Activated T-helper 9 cell treated with anti-CD3 and anti-CD28 coated beads, Interleukin-2, amount 50 U/mL, for 16 hours (primary cell): ENCODE measurements around the gene PDS5B.
A peak's percentile ranks its signal among the peaks of the same experiment; 100 is the strongest.

Experiments
- DNase-seq: peaks from one replicate; pipeline ENCODE4 v3.0.0-alpha.2; 2020; ENCODE audit warnings: low read depth

PDS5B gene

GRCh38 chr13:32592082-32592481 lies 5.8 kb downstream of the PDS5B start:
- DNase-seq: no peak

DNA sequence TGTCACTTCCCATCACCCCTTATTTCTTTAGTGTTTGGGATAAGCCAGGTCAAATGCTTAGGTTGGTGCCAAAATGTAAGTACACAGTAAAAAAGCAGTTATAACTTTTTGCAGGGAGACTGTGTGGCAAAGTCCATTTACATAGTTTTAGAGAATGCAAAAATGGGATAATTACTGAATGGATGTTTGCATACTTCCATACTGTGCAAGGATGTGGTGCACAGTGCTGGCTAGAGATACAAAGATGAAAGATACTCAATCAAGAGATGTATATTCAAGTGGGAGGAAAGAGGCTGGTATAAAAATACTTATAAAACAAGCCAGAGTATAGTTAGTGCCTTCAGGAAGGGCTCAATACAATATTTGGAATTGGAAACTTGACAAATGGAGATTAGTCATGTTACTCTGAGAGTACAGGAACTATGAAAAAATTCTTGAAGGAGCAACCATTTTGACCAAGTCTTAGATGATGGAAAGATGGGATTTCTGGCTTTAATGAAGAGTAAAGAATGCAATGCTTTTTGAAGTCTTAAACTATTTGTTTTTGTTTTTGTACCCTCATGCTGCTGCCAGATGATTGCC lies 8.0 kb downstream of the PDS5B start:
- DNase-seq: no peak

GRCh38 chr13:32595306-32595705 lies 9.1 kb downstream of the PDS5B start:
- DNase-seq: no peak

DNA sequence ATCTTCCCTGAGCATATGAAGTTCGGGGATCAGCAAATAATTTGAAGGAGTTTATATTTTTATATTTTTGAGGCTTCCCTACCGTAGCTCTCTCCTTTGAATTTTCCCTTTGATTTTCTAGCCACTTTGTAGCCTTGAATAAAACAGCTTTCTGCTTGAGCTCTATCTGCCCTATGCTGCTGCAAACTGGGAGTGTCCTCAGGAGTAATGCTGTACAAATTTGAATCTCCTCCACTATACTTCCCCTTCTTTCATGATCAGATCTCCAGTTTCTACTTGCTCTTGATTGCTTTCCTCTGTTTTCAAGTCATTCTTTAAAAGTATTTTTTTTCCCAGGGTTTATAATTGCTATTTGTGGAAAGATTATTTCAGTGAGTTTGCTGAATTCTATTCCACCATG lies 14.6 kb downstream of the PDS5B start:
- DNase-seq: no peak

DNA sequence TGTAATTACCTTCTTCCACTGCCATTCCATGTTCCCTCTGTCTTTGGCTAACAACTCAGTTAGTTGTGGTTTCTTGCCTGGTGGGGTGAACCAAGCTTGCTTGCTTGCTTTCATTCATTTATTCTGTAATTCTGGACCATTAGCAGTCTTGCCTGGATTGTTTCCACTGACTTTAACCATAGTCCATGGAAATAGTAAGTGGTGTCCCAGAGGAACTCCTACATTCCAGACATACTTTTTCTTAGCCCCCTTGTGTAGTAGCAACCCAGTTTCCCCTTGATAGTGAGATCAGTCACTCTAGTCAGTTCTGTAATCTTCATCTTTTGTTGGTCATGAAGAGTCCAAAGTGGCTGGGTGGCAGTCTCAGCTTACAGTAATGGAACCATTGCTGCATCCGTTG lies 23.2 kb downstream of the PDS5B start:
- DNase-seq: no peak

- no peak for DNase-seq
These were observed 24.3 kb downstream of the PDS5B start for GRCh38 chr13:32610538-32610937.

DNA sequence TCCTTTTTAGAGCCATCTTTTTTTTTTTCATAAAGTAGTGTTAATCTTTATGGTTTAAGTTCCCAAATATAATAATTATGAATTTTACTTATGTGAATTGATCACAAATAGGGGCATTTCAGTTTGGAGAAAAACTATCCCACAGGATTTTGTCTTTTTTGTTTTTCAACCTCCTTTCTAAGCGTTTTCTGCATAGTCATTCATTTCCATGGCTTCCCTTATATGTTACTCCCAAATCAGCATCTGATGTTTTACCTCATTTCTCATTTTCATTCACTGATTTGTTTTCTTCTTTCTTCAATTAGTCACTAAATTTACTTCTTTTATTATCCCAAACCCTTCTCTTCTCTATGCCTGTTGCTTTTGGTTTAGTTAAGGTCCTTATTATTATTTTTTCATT lies 24.7 kb downstream of the PDS5B start:
- no peak for DNase-seq

DNA sequence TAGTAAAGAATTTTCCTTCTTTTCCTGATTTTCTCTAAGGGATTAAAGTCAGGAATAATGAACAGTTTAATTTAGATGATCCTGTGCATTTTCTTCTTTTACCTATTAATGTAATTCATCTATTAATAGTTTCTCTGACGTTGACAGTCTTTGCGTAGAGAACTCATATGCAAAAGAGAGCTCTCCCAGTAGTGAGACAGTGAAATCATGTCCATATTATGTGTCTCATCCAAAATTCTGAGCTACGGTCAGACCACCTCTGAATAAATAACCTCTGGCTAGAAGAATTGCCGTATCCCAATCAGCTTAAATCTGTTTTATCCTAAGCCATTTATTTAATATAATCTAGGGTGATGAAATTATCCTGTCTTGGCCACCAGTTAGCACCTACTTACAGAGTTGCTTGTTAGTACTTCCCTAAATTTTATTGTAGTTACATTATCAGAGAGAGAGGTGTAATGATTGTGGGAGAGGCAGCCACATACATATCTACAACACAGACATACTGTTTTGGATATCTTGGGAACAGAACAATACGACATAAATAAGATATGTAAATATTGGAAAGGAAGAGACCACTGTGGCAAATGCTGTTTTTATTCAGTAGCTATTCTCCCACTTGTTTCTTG lies 30.7 kb downstream of the PDS5B start:
- DNase-seq: no peak

GRCh38 chr13:32622827-32623226 lies 36.6 kb downstream of the PDS5B start:
- no peak for DNase-seq

DNA sequence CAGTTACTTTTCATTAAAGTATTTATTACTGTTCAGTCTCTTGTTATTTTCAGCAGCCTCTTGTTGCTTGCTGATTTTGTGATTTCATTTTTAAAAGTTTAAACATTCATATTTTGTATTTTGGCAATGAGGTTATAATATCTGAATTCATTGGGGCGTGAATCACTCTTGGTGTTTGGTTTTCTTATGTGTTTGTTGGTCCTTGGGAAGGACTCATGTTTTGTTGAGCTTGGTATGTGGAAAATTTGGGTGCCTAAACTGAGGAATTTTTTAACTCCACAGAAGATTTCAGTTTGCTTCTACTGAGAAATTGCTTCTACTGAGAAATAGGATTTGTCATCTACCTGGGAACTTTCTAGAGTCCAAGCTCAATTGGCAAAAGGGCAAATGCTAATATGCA lies 38.2 kb downstream of the PDS5B start:
- DNase-seq: no peak

GRCh38 chr13:32627793-32628192 lies 41.5 kb downstream of the PDS5B start:
- no peak for DNase-seq

- DNase-seq: no peak
These were observed 43.1 kb downstream of the PDS5B start for GRCh38 chr13:32629313-32629712.

GRCh38 chr13:32629866-32630265 lies 43.6 kb downstream of the PDS5B start:
- no peak for DNase-seq

GRCh38 chr13:32632343-32632909 lies 46.2 kb downstream of the PDS5B start:
- DNase-seq: no peak

GRCh38 chr13:32636711-32637110 lies 50.5 kb downstream of the PDS5B start:
- DNase-seq: no peak

DNA sequence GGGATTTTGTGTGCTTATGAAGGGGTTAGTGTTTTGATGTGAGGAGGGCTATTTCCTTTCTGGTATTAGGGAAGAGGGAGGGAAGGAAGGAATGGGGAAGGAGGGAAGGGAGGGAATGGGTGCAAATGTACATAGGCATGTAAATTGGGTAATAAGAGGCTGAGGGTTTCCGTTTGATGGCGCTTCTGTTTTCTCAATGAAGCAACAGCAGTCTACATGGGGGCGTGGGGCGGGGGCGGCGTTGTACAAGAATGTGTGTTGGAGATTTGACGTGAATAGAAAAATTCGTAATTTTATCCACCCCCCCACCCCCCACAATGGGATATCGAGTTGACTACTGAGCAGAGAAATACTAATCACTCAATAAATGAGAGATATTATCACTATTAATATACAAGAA lies 52.5 kb downstream of the PDS5B start:
- DNase-seq: peak; percentile 6

- DNase-seq: peak; percentile 2
These were observed 53.4 kb downstream of the PDS5B start for GRCh38 chr13:32639502-32640105.

DNA sequence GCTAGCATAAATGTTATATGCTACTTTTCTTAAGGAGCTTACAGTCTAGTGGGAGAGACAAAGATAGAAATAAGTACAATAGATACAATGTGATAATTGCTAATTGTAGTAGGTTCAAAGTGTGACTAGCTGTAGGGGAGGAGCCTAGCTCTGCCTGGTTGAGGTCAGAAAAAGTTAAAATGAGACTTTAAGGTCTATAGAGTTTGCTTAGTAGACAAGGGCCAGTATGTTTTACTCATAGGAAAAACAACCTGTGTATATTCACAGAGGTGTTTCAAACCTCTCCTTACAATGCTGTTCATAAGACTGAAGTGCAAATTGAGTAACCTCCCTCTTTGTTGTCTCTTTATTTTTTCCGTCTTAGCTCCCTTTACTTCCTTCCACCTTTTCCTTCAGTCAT lies 56.1 kb downstream of the PDS5B start:
- DNase-seq: no peak

- DNase-seq: no peak
These were observed 56.6 kb downstream of the PDS5B start for GRCh38 chr13:32642858-32643257.

- DNase-seq: peak; percentile 5
These were observed 59.6 kb downstream of the PDS5B start for GRCh38 chr13:32645854-32646253.

- DNase-seq: no peak
These were observed 61.7 kb downstream of the PDS5B start for GRCh38 chr13:32647926-32648325.

DNA sequence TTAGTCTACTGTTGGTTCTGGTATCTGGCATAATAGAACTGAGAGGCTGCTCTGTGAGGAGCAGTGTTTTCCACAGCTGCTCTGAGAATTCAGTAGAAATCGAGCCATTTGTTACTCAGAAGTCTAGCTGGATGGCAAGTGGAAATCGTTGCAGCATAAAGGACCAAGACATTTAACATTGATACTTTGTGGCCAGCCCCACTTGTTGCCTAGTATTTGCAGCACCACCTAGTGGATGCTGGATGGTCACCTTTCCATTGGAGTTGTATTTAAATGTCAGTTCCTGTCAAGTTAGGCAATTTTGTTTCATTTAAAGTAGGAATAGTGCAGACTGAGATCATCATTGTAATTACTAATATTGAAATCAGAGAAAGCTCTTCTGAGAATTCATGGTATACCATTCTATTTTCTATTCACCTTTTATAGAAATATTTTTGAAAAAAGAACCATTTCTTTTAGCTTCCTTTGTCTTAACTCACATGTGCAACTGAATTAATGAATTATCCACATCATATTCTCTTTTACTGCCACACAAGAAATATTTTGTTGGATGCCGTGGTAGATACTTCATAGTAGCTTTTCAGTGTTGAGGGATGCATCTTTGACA lies 64.6 kb downstream of the PDS5B start:
- DNase-seq: peak; percentile 23

DNA sequence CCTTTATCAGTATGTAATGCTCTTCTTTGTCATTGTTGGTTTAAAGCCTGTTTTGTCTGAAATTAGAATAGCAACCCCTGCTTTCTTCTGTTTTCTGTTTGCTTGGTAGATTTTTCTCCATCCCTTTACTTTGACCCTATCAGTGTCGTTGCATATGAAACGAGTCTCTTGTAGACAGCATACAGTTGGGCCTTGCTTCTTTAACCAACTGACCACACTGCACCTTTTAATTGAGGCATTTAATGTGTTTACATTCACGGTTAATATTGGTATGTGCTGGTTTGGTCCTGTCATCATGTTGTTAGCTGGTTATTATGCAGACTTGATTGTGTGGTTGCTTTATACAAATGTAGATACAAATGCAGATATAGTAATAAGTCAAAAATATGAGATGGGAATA lies 71.1 kb downstream of the PDS5B start:
- DNase-seq: no peak
